GM12873 (cell line): ENCODE measurements around the gene EDIL3.

Experiments used
- CTCF ChIP-seq: IDR thresholded peaks from 2 replicates; pipeline ENCODE4 v1.5.1; 2012; ENCODE audit warnings: low read depth, mild to moderate bottlenecking, moderate library complexity, low read length, control low read depth; ENCODE audit not compliant: insufficient read depth; ENCODE audit errors: missing control alignments

Gene EDIL3

GRCh38 chr5:83956386-83956785 lies 428.3 kb downstream of the EDIL3 start:
- TF ChIP-seq CTCF: no peak

- TF ChIP-seq CTCF: no peak
These were observed 428.8 kb downstream of the EDIL3 start for GRCh38 chr5:83955916-83956315.

GRCh38 chr5:83947763-83948162 lies 436.9 kb downstream of the EDIL3 start:
- no peak for TF ChIP-seq CTCF

GRCh38 chr5:83946516-83946915 lies 438.2 kb downstream of the EDIL3 start:
- TF ChIP-seq CTCF: no peak

- no peak for TF ChIP-seq CTCF
These were observed 442.5 kb downstream of the EDIL3 start for GRCh38 chr5:83942155-83942554.

GRCh38 chr5:83937837-83938236 lies 446.8 kb downstream of the EDIL3 start:
- TF ChIP-seq CTCF: no peak

GRCh38 chr5:83931969-83932368 lies 452.7 kb downstream of the EDIL3 start:
- no peak for TF ChIP-seq CTCF
